ENCODE measurements around the gene RASGRF1.

DNA sequence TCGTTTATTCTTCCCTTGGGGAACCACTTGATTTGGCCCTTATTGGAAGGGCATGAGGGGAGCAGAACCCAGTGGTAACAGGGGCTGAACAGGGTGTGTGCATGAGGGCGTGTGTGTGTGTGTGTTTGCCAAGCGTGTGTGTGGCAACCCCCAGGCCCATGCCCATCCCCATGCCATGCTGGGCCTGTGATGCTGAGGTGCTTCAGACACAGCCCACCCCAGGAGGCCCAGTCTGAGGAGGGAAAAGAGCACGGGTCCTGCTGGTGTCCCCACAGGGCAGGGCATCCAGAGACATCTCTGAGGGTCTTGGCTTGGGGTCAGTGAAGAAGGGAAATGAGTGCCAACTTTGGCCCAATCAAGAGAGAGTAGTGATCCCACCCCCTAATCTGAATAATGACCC is 71.6 kb downstream of the RASGRF1 start:
- TF ChIP-seq, protein P1, sequence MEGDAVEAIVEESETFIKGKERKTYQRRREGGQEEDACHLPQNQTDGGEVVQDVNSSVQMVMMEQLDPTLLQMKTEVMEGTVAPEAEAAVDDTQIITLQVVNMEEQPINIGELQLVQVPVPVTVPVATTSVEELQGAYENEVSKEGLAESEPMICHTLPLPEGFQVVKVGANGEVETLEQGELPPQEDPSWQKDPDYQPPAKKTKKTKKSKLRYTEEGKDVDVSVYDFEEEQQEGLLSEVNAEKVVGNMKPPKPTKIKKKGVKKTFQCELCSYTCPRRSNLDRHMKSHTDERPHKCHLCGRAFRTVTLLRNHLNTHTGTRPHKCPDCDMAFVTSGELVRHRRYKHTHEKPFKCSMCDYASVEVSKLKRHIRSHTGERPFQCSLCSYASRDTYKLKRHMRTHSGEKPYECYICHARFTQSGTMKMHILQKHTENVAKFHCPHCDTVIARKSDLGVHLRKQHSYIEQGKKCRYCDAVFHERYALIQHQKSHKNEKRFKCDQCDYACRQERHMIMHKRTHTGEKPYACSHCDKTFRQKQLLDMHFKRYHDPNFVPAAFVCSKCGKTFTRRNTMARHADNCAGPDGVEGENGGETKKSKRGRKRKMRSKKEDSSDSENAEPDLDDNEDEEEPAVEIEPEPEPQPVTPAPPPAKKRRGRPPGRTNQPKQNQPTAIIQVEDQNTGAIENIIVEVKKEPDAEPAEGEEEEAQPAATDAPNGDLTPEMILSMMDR (IDR thresholded peaks at IDR 0.05) = no peak
- no peak for TF ChIP-seq POLR2A (IDR thresholded peaks at IDR 0.05)

All from ovary (tissue), 3 donors.